T-cell (primary cell): ENCODE measurements around the gene CDKN2D. TPM values are rescaled to one million over a fixed set of nuclear protein-coding genes. Genes with fewer than 3 reads are reported as not detected.

Source experiments
- ATAC-seq, 4 experiments: fragments of 200-7000 bp in 3 of 4; fragments of 150-1000 bp in 1 of 4; cut with Tn5 transposase; replicated peaks in 1 of 4; 1 replicate in 3 of 4; 2 replicates in 1 of 4; pipeline ENCODE4 v1.10.0; 2021; ENCODE audit warnings: moderate library complexity in 3 of 4, mild to moderate bottlenecking in 2 of 4, moderate number of reproducible peaks in 1 of 4
- CTCF ChIA-PET, 2 donors: fragments of 300-600 bp; sonication (Branson Sonifier 250); formaldehyde crosslinking; loops; one replicate each; lab custom pipeline; 2022; ENCODE audit warnings: antibody characterized with exemption in 2 of 2; lab: Charles Lee
- POLR2A ChIA-PET, 2 donors: fragments of 300-600 bp; sonication (Branson Sonifier 250); formaldehyde crosslinking; loops; one replicate each; lab custom pipeline; 2022; ENCODE audit warnings: antibody characterized with exemption in 2 of 2; lab: Charles Lee
- DNase-seq, 35 experiments: peaks; one replicate each; pipeline versions ENCODE4 v3.0.0 to v3.0.0-alpha.2; 2013 to 2023
- H3K27ac ChIP-seq: one replicate; pipeline ENCODE4 v1.5.1; 2013; ENCODE audit warnings: low read length
- H3K27me3 ChIP-seq, 2 experiments: replicated peaks in 1 of 2; 1 replicate in 1 of 2; 2 replicates in 1 of 2; pipeline versions ENCODE4 v1.6.1 to v1.7.0; 2013; ENCODE audit warnings: low read length in 1 of 2, mixed read lengths in 1 of 2; ENCODE audit not compliant: control insufficient read depth in 2 of 2, insufficient read depth in 2 of 2; ENCODE audit errors: extremely low read depth in 1 of 2
- H3K36me3 ChIP-seq, 2 donors: 1 replicate in 1 of 2; 2 replicates in 1 of 2; pipeline versions ENCODE4 v1.6.1 to v1.7.0; 2013; ENCODE audit warnings: low read length in 1 of 2; ENCODE audit not compliant: control insufficient read depth in 2 of 2, insufficient read depth in 1 of 2; ENCODE audit errors: extremely low read depth in 1 of 2
- H3K4me1 ChIP-seq, 2 experiments: 1 replicate in 1 of 2; 2 replicates in 1 of 2; pipeline versions ENCODE4 v1.6.1 to v1.7.0; 2013; ENCODE audit warnings: low read length in 2 of 2, mixed read lengths in 1 of 2; ENCODE audit not compliant: insufficient read depth in 2 of 2, control insufficient read depth in 1 of 2; ENCODE audit errors: extremely low read depth in 1 of 2
- H3K4me3 ChIP-seq, 2 donors: 1 replicate in 1 of 2; 2 replicates in 1 of 2; pipeline versions ENCODE4 v1.5.1 to v1.7.0; 2013; ENCODE audit warnings: mild to moderate bottlenecking in 2 of 2, low read length in 1 of 2, moderate library complexity in 1 of 2; ENCODE audit not compliant: control insufficient read depth in 1 of 2; ENCODE audit errors: extremely low read depth in 1 of 2
- H3K9me3 ChIP-seq: 2 replicates; pipeline ENCODE4 v1.7.0; 2013
- H3K27ac Mint-ChIP-seq, 2 donors: one replicate each; pipeline ENCODE4 v1.8.0; 2020 to 2021; ENCODE audit warnings: mild to moderate bottlenecking in 2 of 2, mixed read lengths in 2 of 2
- H3K27me3 Mint-ChIP-seq, 2 donors: one replicate each; pipeline ENCODE4 v1.8.0; 2021 to 2022; ENCODE audit warnings: mixed read lengths in 2 of 2
- H3K36me3 Mint-ChIP-seq: one replicate; pipeline ENCODE4 v1.8.0; 2021; ENCODE audit warnings: mixed read lengths
- H3K4me1 Mint-ChIP-seq, 3 donors: one replicate each; pipeline ENCODE4 v1.8.0; 2020 to 2022; ENCODE audit warnings: mixed read lengths in 3 of 3, mild to moderate bottlenecking in 1 of 3
- H3K4me3 Mint-ChIP-seq, 3 donors: one replicate each; pipeline ENCODE4 v1.8.0; 2020 to 2022; ENCODE audit warnings: mild to moderate bottlenecking in 3 of 3, mixed read lengths in 3 of 3, moderate library complexity in 3 of 3
- H3K9me3 Mint-ChIP-seq, 3 donors: one replicate each; pipeline ENCODE4 v1.8.0; 2020 to 2022; ENCODE audit warnings: mixed read lengths in 3 of 3
- WGBS: methylation state at CpG from one replicate; pipeline ENCODE4 v1.1.5; 2013; ENCODE audit warnings: missing lambda C conversion rate; ENCODE audit not compliant: insufficient coverage; 5-methylcytosine and 5-hydroxymethylcytosine counted together
- total RNA-seq, 35 experiments: library from RNA in 6 of 35; stranded (reverse) in 6 of 35; fragments of 120-200 nt in 1 of 35; gene quantifications; one replicate each; pipeline versions ENCODE4 v1.2.1 to v1.2.4 and lab custom pipeline; 2013 to 2026

Gene CDKN2D
- total RNA-seq, 5 donors from 2014 or later (not counting 1 experiment from before 2014, with no cell fraction given): 24.0 to 51.5 (median 32.5) TPM

GRCh38 chr19:10518444-10519361, 50.1 kb downstream of the CDKN2D start:
- Histone ChIP-seq H3K27me3 (peaks cover 14 to 71% of the 10 kb centered on the region in 2 experiments), H3K4me1 (peaks cover 17 to 82% of the 10 kb centered on the region in 2 experiments)
- H3K27me3 Mint-ChIP-seq: peaks cover 39 to 50% of the 10 kb centered on the region in 2 donors

GRCh38 chr19:10517760-10518443, 50.9 kb downstream of the CDKN2D start:
- Mint-ChIP-seq H3K36me3 (no peaks in the 10 kb centered on the region), H3K4me3 (peak overlapping the region; percentile 71 to 84 (median 72)), H3K9me3 (no peaks in the 10 kb centered on the region), H3K27me3 (peaks cover 47 to 58% of the 10 kb centered on the region in 2 donors), H3K4me1 (peaks cover 25 to 38% (median 30%) of the 10 kb centered on the region in 3 donors), H3K27ac (peak overlapping the region in 1 of 2 donors; percentile 66)
- DNase-seq (peak in 9 of 35 experiments; percentile 24 to 67 (median 29)), ATAC-seq (peak; percentile 25 to 56 (median 34))
- ChIA-PET POLR2A (no interaction called here), CTCF (no interaction called here)
- Histone ChIP-seq H3K36me3 (no peaks in the 10 kb centered on the region), H3K27ac (peak overlapping the region; percentile 72), H3K4me3 (peak overlapping the region; percentile 56 to 67), H3K27me3 (peaks cover 14 to 78% of the 10 kb centered on the region in 2 experiments), H3K9me3 (no peaks in the 10 kb centered on the region), H3K4me1 (peaks cover 17 to 85% of the 10 kb centered on the region in 2 experiments)
- 3% methylated on average over 6 of the region's 27 CpGs for WGBS

More at GRCh38 chr19:10518444-10519361, 50.1 kb downstream of the CDKN2D start:
- Mint-ChIP-seq H3K4me1 (peaks cover 24 to 33% (median 25%) of the 10 kb centered on the region in 3 donors), H3K9me3 (no peaks in the 10 kb centered on the region), H3K36me3 (no peaks in the 10 kb centered on the region), H3K27ac (peak overlapping the region; percentile 39 to 66), H3K4me3 (peak overlapping the region; percentile 71 to 84 (median 72))
- H3K27ac ChIP-seq: peak overlapping the region; percentile 72
- DNase-seq: peak in 15 of 35 experiments; percentile 15 to 68 (median 42)
- CTCF ChIA-PET: no interaction called here
- ATAC-seq: peak in 1 of 4 experiments; percentile 28
- no peaks in the 10 kb centered on the region for H3K36me3 ChIP-seq
- WGBS: 13% methylated on average over 24 of the region's 33 CpGs
- POLR2A ChIA-PET: no interaction called here
- no peaks in the 10 kb centered on the region for H3K9me3 ChIP-seq
- H3K4me3 ChIP-seq: peak overlapping the region; percentile 56 to 67

GRCh38 chr19:10517361-10517759, 51.4 kb downstream of the CDKN2D start, which contains the start of gene S1PR5:
S1PR5 (minus strand) TSS chr19:10517447; CDS start chr19:10515011, 2,436 bp downstream.
- H3K27me3 Mint-ChIP-seq: peaks cover 48 to 61% of the 10 kb centered on the region in 2 donors
- H3K27ac ChIP-seq: peak within 1 kb of the TSS; percentile 80
- H3K27ac Mint-ChIP-seq: peak within 1 kb of the TSS in 1 of 2 donors; percentile 66
- no peaks in the 10 kb centered on the region for H3K36me3 ChIP-seq
- H3K36me3 Mint-ChIP-seq: no peaks in the 10 kb centered on the region
- peaks cover 14 to 84% of the 10 kb centered on the region in 2 experiments for H3K27me3 ChIP-seq
- peak within 1 kb of the TSS; percentile 71 to 84 (median 72) for H3K4me3 Mint-ChIP-seq
- WGBS: 5% methylated on average over 34 of the region's 39 CpGs
- no peaks in the 10 kb centered on the region for H3K9me3 Mint-ChIP-seq
- CTCF ChIA-PET: no interaction called here
- peaks cover 17 to 85% of the 10 kb centered on the region in 2 experiments for H3K4me1 ChIP-seq
- ATAC-seq (peak; percentile 28 to 36 (median 30)), DNase-seq (peak in 5 of 35 experiments; percentile 5 to 54 (median 36))
- no peaks in the 10 kb centered on the region for H3K9me3 ChIP-seq
- H3K4me1 Mint-ChIP-seq: peaks cover 25 to 38% (median 30%) of the 10 kb centered on the region in 3 donors
- H3K4me3 ChIP-seq: peak within 1 kb of the TSS; percentile 56 to 67
- POLR2A ChIA-PET: interaction anchor here in 1 of 2 donors (0.5 kb wide), 1 partner anchor 10 kb away, joined by 5 read pairs; no protein-coding TSS in a partner anchor

GRCh38 chr19:10516671-10517286, 52.0 kb downstream of the CDKN2D start:
- peak overlapping the region; percentile 80 for H3K27ac ChIP-seq
- Mint-ChIP-seq H3K4me3 (peak overlapping the region; percentile 66 to 72 (median 70)), H3K36me3 (no peaks in the 10 kb centered on the region), H3K9me3 (no peaks in the 10 kb centered on the region), H3K27ac (peak overlapping the region in 1 of 2 donors; percentile 47), H3K4me1 (peaks cover 25 to 38% (median 30%) of the 10 kb centered on the region in 3 donors), H3K27me3 (peaks cover 48 to 61% of the 10 kb centered on the region in 2 donors)
- whole genome bisulfite sequencing: 36% methylated on average over 6 of the region's 10 CpGs
- no peaks in the 10 kb centered on the region for H3K9me3 ChIP-seq
- H3K27me3 ChIP-seq: peaks cover 14 to 87% of the 10 kb centered on the region in 2 experiments
- H3K4me1 ChIP-seq: peaks cover 17 to 85% of the 10 kb centered on the region in 2 experiments
- no peaks in the 10 kb centered on the region for H3K36me3 ChIP-seq
- ChIA-PET POLR2A (interaction anchor here (0.5 to 0.8 kb wide), 4 partner anchors 11 to 80 kb away, joined by 3 to 10 read pairs (median 5); partner anchors contain the start of gene ATG4D (in 1 of the 2)), CTCF (interaction anchor here (0.6 to 1.0 kb wide), 4 partner anchors 31 to 931 kb away, joined by 3 to 8 read pairs (median 7); no protein-coding TSS in a partner anchor)
- peak overlapping the region; percentile 56 to 67 for H3K4me3 ChIP-seq
- DNase-seq: peak in 3 of 35 experiments; percentile 8 to 51 (median 26)
- no peak for ATAC-seq
